ENCODE measurements around the gene ZNF786. TPM values are rescaled to one million over a fixed set of nuclear protein-coding genes. Genes with fewer than 3 reads are reported as not detected.
A peak's percentile ranks its signal among the peaks of the same experiment; 100 is the strongest.

ZNF786 gene
- total and polyA plus RNA-seq, 9 of the 15 experiments (the other 6 are each of a cell fraction or from before 2014, with no cell fraction given) = 0.31 to 5.4 (median 3.0) TPM

DNA sequence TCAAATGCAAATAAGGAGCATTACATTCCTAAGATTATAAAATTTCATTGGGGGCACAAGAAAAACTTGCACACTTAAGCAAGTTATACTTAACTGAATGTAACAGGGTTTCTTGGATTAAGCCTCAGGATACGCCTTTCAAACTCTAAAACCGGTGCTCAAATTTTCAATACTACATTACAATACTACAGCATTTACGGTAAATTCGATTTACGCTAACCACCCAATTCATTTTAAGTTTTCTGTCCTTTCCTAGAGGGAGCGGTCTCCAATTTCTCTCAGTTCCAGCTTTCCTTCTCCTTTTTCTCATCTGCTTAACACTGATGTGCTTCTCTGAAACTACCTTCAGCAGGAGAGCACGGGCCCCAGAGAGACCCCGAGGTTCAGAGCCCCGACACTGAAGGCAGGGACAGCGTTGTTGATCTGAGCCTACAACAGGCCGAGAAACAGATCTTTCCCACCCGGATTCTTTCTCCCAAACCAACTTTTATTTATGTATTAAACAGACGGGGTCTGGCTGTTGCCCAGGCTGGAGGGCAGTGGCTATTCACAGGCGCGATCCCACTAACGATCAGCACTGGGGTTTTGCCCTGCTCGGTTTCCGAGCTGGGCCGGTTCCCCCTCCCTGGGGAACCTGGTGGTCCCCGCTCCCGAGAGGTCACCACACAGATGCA, 34.8 kb upstream of the ZNF786 start:
- Histone ChIP-seq H3K9me1 (ENCODE audit: control insufficient read depth, insufficient read depth, low read length) (no peaks in the 10 kb centered on the region), H3K4me1 (replicated peaks in 1 of 2; ENCODE audit: control insufficient read depth in 2 of 2, insufficient read depth in 2 of 2, low read length in 2 of 2) (peaks cover 19 to 26% of the 10 kb centered on the region in 2 experiments), H3K4me3 (peak overlapping the region; percentile 98), H3K36me3 (ENCODE audit: control insufficient read depth, insufficient read depth, low read length) (peaks cover 6% of the 10 kb centered on the region; the same call in 2 of the 3 replicates), H3K27me3 (ENCODE audit: control insufficient read depth in 2 of 2, insufficient read depth in 2 of 2, low read length in 2 of 2) (peaks cover 0 to 2% of the 10 kb centered on the region in 2 experiments; a peak in 1 of 5 replicates), H3K9ac (ENCODE audit: insufficient read depth in 1 of 2, low read depth in 2 of 2, low read length in 2 of 2) (peak overlapping the region; percentile 96 to 100), H4K20me1 (replicated peaks; ENCODE audit: control insufficient read depth, insufficient read depth, low read length) (no peaks in the 10 kb centered on the region), H3K27ac (ENCODE audit: extremely low read depth, low read depth, low read length) (peak overlapping the region; percentile 81), H3K79me2 (ENCODE audit: control insufficient read depth, insufficient read depth, low read length) (peaks cover 31% of the 10 kb centered on the region), H3K9me3 (replicated peaks; ENCODE audit: control insufficient read depth, insufficient read depth, low read depth, low read length) (peaks cover 2% of the 10 kb centered on the region), H3K4me2 (ENCODE audit: insufficient read depth, low read length) (peak overlapping the region; percentile 100), H2AFZ (ENCODE audit: low read depth, low read length) (peak overlapping the region; percentile 99)
- WGBS (ENCODE audit: insufficient coverage, low coverage, missing lambda C conversion rate) = 5% methylated on average over 19 of the region's 21 CpGs
- ATAC-seq = 0 out of 3 replicates have a peak, but pooled peaks have one; percentile 0
- intact Hi-C loops (cut with micrococcal nuclease) = loop anchor here (5.0 kb wide), 1 partner anchor 72 kb away; the partner anchor contains the start of gene ZNF282
- BruUV-seq (replicated peaks) = no TSS peak
- ChIA-PET POLR2A (interaction anchor here (0.6 to 4.6 kb wide), 15 partner anchors 10 to 550 kb away, joined by 3 to 34 read pairs (median 3); partner anchors contain the start of gene ZNF398), CTCF (ENCODE audit: low intra/inter-chr PET ratio) (interaction anchor here (0.6 to 2.5 kb wide), 4 partner anchors 15 to 372 kb away, joined by 4 to 23 read pairs (median 4); partner anchors contain the start of genes ZNF398 and ZNF746)
- peak in 1 of 4 experiments; percentile 16 for DNase-seq (ENCODE audit: extremely low read depth in 1 of 4, low spot score in 3 of 4)
- in situ Hi-C loops (cut with MboI) = no loop called here
- FAIRE-seq = no peak
- TF ChIP-seq UBTF (IDR thresholded peaks at IDR 0.05; ENCODE audit: borderline replicate concordance in 1 of 2, low read depth in 2 of 2, low read length in 2 of 2) (0 out of 4 replicates have a peak, but pooled peaks of 1 of the 2 experiments have one; percentile 58), FOXA3 (CRISPR knock-in tag; conservative IDR thresholded peaks at IDR 0.05 in 1 of 2, IDR thresholded peaks at IDR 0.05 in 1 of 2) (peak in 1 of 2 experiments; percentile 13; a peak in 1 of 4 replicates), ZBTB7A (IDR thresholded peaks at IDR 0.05; ENCODE audit: borderline replicate concordance, control insufficient read depth, low read depth, low read length) (peak; percentile 69; the same call in 1 of the 2 replicates), MAFK (IDR thresholded peaks at IDR 0.05; ENCODE audit: low read length) (peak; percentile 18; the same call in 1 of the 2 replicates), SMARCA4 (IDR thresholded peaks at IDR 0.05) (0 out of 2 replicates have a peak, but pooled peaks have one; percentile 18), POLR2AphosphoS5 (IDR thresholded peaks at IDR 0.05; ENCODE audit: control insufficient read depth, insufficient read depth, low read depth, low read length) (0 out of 2 replicates have a peak, but pooled peaks have one; percentile 37), RUNX1 (IDR thresholded peaks at IDR 0.05; ENCODE audit: low read depth) (no peak)
